Endothelial cell of umbilical vein (primary cell): Measurements from ENCODE around the gene OR2L3. TPM values are rescaled to one million over a fixed set of nuclear protein-coding genes. Genes with fewer than 3 reads are reported as not detected.

ENCODE experiments used
- BruUV-seq: library from RNA; stranded (reverse); fragments of 400-500 nt; replicated peaks from 2 replicates; lab custom pipeline; 2021; lab: Mats Ljungman, UMichigan
- CTCF ChIA-PET: fragments of 300-600, 350-600 bp; sonication (Branson Sonifier 250); formaldehyde crosslinking; loops from one replicate; lab custom pipeline; 2021; ENCODE audit warnings: antibody characterized with exemption, inconsistent platforms; lab: Charles Lee
- POLR2A ChIA-PET: fragments of 300-600, 350-600 bp; sonication (Branson Sonifier 250); formaldehyde crosslinking; loops from one replicate; lab custom pipeline; 2021; ENCODE audit warnings: antibody characterized with exemption, inconsistent platforms; lab: Charles Lee
- DNase-seq: peaks from one replicate; pipeline ENCODE4 v3.0.0-alpha.2; 2011; ENCODE audit warnings: low read depth, low spot score
- FAIRE-seq: peaks from 2 replicates; lab custom pipeline; 2011; peaks lifted over from hg19 to GRCh38; lab: Jason Lieb, UNC
- H2AFZ ChIP-seq: 2 replicates; pipeline ENCODE4 v1.6.0; 2012; ENCODE audit warnings: low read depth, low read length, control low read depth, inconsistent platforms
- H3K27ac ChIP-seq: 2 replicates; pipeline ENCODE4 v1.5.1; 2011; ENCODE audit warnings: low read depth, mild to moderate bottlenecking, control low read depth, low read length, moderate library complexity; ENCODE audit not compliant: insufficient read depth
- H3K27me3 ChIP-seq, 2 experiments: 2 replicates each; pipeline versions ENCODE4 v1.6.0 to v1.6.1; 2011; ENCODE audit warnings: low read length in 2 of 2, mixed read lengths in 1 of 2; ENCODE audit not compliant: control insufficient read depth in 2 of 2, insufficient read depth in 2 of 2
- H3K36me3 ChIP-seq, 2 experiments: 2 replicates in 1 of 2; 3 replicates in 1 of 2; pipeline ENCODE4 v1.5.1; 2011; ENCODE audit warnings: low read length in 2 of 2, mild to moderate bottlenecking in 1 of 2, moderate library complexity in 1 of 2; ENCODE audit not compliant: control insufficient read depth in 2 of 2, insufficient read depth in 2 of 2; ENCODE audit errors: extremely low read depth in 1 of 2
- H3K4me1 ChIP-seq: 3 replicates; pipeline ENCODE4 v1.5.1; 2011; ENCODE audit warnings: mild to moderate bottlenecking, low read length; ENCODE audit not compliant: control insufficient read depth, insufficient read depth; ENCODE audit errors: extremely low read depth
- H3K4me2 ChIP-seq: 2 replicates; pipeline ENCODE4 v1.6.1; 2011; ENCODE audit warnings: low read length, control low read depth, mixed read lengths; ENCODE audit not compliant: insufficient read depth
- H3K4me3 ChIP-seq, 3 experiments: fragments of 200-600 bp in 1 of 3; sonication (generic), shearing (Covaris generic) in 1 of 3; replicated peaks in 1 of 3; 2 replicates each; pipeline ENCODE4 v1.5.1; 2011 to 2016; ENCODE audit warnings: control low read depth in 3 of 3, low read length in 3 of 3, mild to moderate bottlenecking in 2 of 3, inconsistent platforms in 1 of 3, low read depth in 1 of 3, moderate library complexity in 1 of 3; ENCODE audit not compliant: insufficient read depth in 1 of 3
- H3K79me2 ChIP-seq: 2 replicates; pipeline ENCODE4 v1.6.0; 2012; ENCODE audit warnings: low read length, inconsistent platforms; ENCODE audit not compliant: control insufficient read depth, insufficient read depth
- H3K9ac ChIP-seq: replicated peaks from 2 replicates; pipeline ENCODE3; 2011; ENCODE audit warnings: low read length, control low read depth; ENCODE audit not compliant: insufficient read depth; ENCODE audit errors: extremely low read depth
- H3K9me1 ChIP-seq: replicated peaks from 3 replicates; pipeline ENCODE4 v1.6.0; 2011; ENCODE audit warnings: mild to moderate bottlenecking, low read length; ENCODE audit not compliant: control insufficient read depth, insufficient read depth; ENCODE audit errors: extremely low read depth
- H3K9me3 ChIP-seq: replicated peaks from 2 replicates; pipeline ENCODE4 v1.5.1; 2012; ENCODE audit warnings: low read length, inconsistent platforms; ENCODE audit not compliant: control insufficient read depth, insufficient read depth
- H4K20me1 ChIP-seq: replicated peaks from 2 replicates; pipeline ENCODE3; 2011; ENCODE audit warnings: mild to moderate bottlenecking, low read length; ENCODE audit not compliant: control insufficient read depth, insufficient read depth; ENCODE audit errors: extremely low read depth
- EZH2 ChIP-seq: IDR thresholded peaks from 2 replicates; pipeline ENCODE4 v1.6.1; 2012; ENCODE audit warnings: borderline replicate concordance, low read depth, mild to moderate bottlenecking, moderate library complexity, low read length, inconsistent platforms; ENCODE audit not compliant: severe bottlenecking
- FOS ChIP-seq: IDR thresholded peaks from 2 replicates; pipeline ENCODE4 v1.6.1; 2011; ENCODE audit warnings: mild to moderate bottlenecking, low read length, moderate library complexity, borderline replicate concordance; ENCODE audit not compliant: insufficient read depth
- GATA2 ChIP-seq: IDR thresholded peaks from 2 replicates; pipeline ENCODE4 v1.7.0; 2011; ENCODE audit warnings: low read depth, mild to moderate bottlenecking, moderate library complexity, mixed read lengths, low read length; ENCODE audit not compliant: insufficient read length, insufficient read depth
- JUN ChIP-seq: IDR thresholded peaks from 2 replicates; pipeline ENCODE4 v1.6.1; 2011; ENCODE audit warnings: borderline replicate concordance, low read depth; ENCODE audit not compliant: insufficient read length, insufficient read depth
- MYC ChIP-seq: IDR thresholded peaks from one replicate; pipeline ENCODE4 v1.6.1; 2011; ENCODE audit warnings: mild to moderate bottlenecking, low read depth, low read length
- POLR2A ChIP-seq: IDR thresholded peaks from 2 replicates; pipeline ENCODE4 v1.6.1; 2012; ENCODE audit warnings: low read depth, mild to moderate bottlenecking, control low read depth, low read length
- POLR2AphosphoS5 ChIP-seq: IDR thresholded peaks from 2 replicates; pipeline ENCODE4 v1.6.1; 2012; ENCODE audit warnings: low read depth, mild to moderate bottlenecking, control low read depth, low read length, moderate library complexity; ENCODE audit not compliant: insufficient read depth
- dilution Hi-C: fragments of 300-500 bp; cut with MboI; formaldehyde crosslinking; loops from one replicate; pipeline ENCODE4 v1.15.0; 2019; ENCODE audit warnings: low sequenced_read_pairs; ENCODE audit not compliant: extremely low pct_ligation_motif_present
- intact Hi-C: fragments of 100-400 bp; cut with micrococcal nuclease; formaldehyde crosslinking; loops from one replicate; pipeline ENCODE4 v1.10.0; 2022
- polyA plus RNA-seq, 4 experiments: library from polyadenylated mRNA; depleted of rRNA in 3 of 4; stranded (reverse) in 3 of 4; unstranded in 1 of 4; fragments of >200 nt; gene quantifications; 2 replicates each; pipeline versions ENCODE4 v1.2.1 to v1.2.3, GENCODE V29; 2011 to 2012; ENCODE audit warnings: missing spikeins in 1 of 4
- small RNA-seq: library from RNA; depleted of rRNA; stranded (forward); fragments of <200 nt; gene quantifications from one replicate; pipeline ENCODE3, GENCODE V24; 2012; ENCODE audit warnings: low replicate concordance, low read depth; ENCODE audit not compliant: insufficient read depth, insufficient read length
- total RNA-seq: library from RNA; stranded (reverse); gene quantifications from 2 replicates; pipeline ENCODE4 v1.2.3, GENCODE V29; 2021
- TF ChIP-seq, protein P1 (sequence below): IDR thresholded peaks from 2 replicates; pipeline ENCODE4 v1.6.1; 2011; ENCODE audit not compliant: insufficient read depth, insufficient read length
- TF ChIP-seq, protein P2 (sequence below), 2 donors: IDR thresholded peaks; 1 replicate in 1 of 2; 2 replicates in 1 of 2; pipeline ENCODE4 v1.5.1; 2011; ENCODE audit warnings: low read length in 2 of 2, mild to moderate bottlenecking in 2 of 2, moderate library complexity in 2 of 2, control low read depth in 1 of 2, inconsistent platforms in 1 of 2, low read depth in 1 of 2; ENCODE audit not compliant: insufficient read depth in 1 of 2; ENCODE audit errors: extremely low read depth in 1 of 2

The OR2L3 gene
- total and polyA plus RNA-seq, 2 donors (not counting 3 experiments of a cell fraction or from before 2014, with no cell fraction given) = not detected

DNA sequence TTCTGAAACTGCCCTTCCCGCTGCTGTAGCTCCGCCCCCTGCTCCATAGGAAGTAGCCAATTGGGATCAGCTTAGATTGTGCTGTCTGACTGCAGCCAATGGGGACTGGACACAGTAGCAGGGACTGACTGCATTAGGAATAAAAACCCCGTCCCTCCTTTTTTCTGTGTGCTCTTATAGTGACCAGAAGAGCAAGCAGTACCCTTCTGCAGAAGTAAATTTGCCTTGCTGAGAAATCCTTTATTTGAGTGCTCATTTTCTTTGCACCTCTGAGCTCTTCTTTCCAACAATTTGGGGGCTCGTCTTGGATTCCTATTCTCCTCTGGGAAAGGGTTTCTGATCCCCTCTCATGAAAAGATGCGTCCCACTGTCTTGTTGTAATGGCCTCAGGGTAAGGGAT lies 64.5 kb downstream of the OR2L3 start:
- ChIA-PET CTCF (no interaction called here), POLR2A (no interaction called here)
- H3K9ac ChIP-seq = no peak overlapping the region
- dilution Hi-C loops = no loop called here
- no peaks in the 10 kb centered on the region for H3K27me3 ChIP-seq
- peaks cover 3% of the 10 kb centered on the region for H3K9me3 ChIP-seq
- intact Hi-C loops = no loop called here
- no TSS peak for BruUV-seq
- no peak for DNase-seq
- no peak overlapping the region for H3K4me3 ChIP-seq
- H3K79me2 ChIP-seq = no peaks in the 10 kb centered on the region
- H3K36me3 ChIP-seq = no peaks in the 10 kb centered on the region
- TF ChIP-seq, protein P1, sequence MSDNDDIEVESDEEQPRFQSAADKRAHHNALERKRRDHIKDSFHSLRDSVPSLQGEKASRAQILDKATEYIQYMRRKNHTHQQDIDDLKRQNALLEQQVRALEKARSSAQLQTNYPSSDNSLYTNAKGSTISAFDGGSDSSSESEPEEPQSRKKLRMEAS = no peak
- TF ChIP-seq EZH2 = no peak
- TF ChIP-seq FOS = no peak
- TF ChIP-seq, protein P2, sequence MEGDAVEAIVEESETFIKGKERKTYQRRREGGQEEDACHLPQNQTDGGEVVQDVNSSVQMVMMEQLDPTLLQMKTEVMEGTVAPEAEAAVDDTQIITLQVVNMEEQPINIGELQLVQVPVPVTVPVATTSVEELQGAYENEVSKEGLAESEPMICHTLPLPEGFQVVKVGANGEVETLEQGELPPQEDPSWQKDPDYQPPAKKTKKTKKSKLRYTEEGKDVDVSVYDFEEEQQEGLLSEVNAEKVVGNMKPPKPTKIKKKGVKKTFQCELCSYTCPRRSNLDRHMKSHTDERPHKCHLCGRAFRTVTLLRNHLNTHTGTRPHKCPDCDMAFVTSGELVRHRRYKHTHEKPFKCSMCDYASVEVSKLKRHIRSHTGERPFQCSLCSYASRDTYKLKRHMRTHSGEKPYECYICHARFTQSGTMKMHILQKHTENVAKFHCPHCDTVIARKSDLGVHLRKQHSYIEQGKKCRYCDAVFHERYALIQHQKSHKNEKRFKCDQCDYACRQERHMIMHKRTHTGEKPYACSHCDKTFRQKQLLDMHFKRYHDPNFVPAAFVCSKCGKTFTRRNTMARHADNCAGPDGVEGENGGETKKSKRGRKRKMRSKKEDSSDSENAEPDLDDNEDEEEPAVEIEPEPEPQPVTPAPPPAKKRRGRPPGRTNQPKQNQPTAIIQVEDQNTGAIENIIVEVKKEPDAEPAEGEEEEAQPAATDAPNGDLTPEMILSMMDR (IDR thresholded peaks at IDR 0.05; ENCODE audit: extremely low read depth in 1 of 2, insufficient read depth in 1 of 2, low read depth in 1 of 2, low read length in 2 of 2) = no peak
- no peak for TF ChIP-seq POLR2AphosphoS5
- TF ChIP-seq POLR2A = no peak
- TF ChIP-seq GATA2 = no peak
- no peak for TF ChIP-seq JUN
- no peak for TF ChIP-seq MYC
- no peaks in the 10 kb centered on the region for H4K20me1 ChIP-seq
- FAIRE-seq = no peak
- no peak overlapping the region for H3K27ac ChIP-seq
- no peak overlapping the region for H3K4me2 ChIP-seq
- H2AFZ ChIP-seq = no peak overlapping the region
- H3K4me1 ChIP-seq = no peaks in the 10 kb centered on the region
- H3K9me1 ChIP-seq = no peaks in the 10 kb centered on the region

Small RNA genes lying within 50 kb of the gene (small RNA-seq; reads per million reads assigned to genes)
- not detected for gene RF00019

Other genes starting within 250 kb of the OR2L3 start
- not detected in 2 replicates for gene OR14A16, start 222.7 kb upstream of the OR2L3 start, total RNA-seq
- gene OR14A16, start 222.7 kb upstream of the OR2L3 start, polyA plus RNA-seq = not detected in 2 replicates
- not detected in 2 replicates for gene OR11L1, start 204.9 kb upstream of the OR2L3 start, total RNA-seq
- not detected in 2 replicates for gene OR11L1, start 204.9 kb upstream of the OR2L3 start, polyA plus RNA-seq
- gene TRIM58, start 189.6 kb upstream of the OR2L3 start, total RNA-seq = not detected in 2 replicates
- not detected in 2 replicates for gene TRIM58, start 189.6 kb upstream of the OR2L3 start, polyA plus RNA-seq
- gene OR2W3, start 151.2 kb upstream of the OR2L3 start, total RNA-seq = not detected in 2 replicates
- not detected in 2 replicates for gene OR2W3, start 151.2 kb upstream of the OR2L3 start, polyA plus RNA-seq
- not detected in 2 replicates for gene OR2T8, start 126.6 kb upstream of the OR2L3 start, total RNA-seq
- not detected in 2 replicates for gene OR2T8, start 126.6 kb upstream of the OR2L3 start, polyA plus RNA-seq
- gene OR2AJ1, start 121.9 kb upstream of the OR2L3 start, total RNA-seq = not detected in 2 replicates
- not detected in 2 replicates for gene OR2AJ1, start 121.9 kb upstream of the OR2L3 start, polyA plus RNA-seq
- not detected in 2 replicates for gene OR2L8, start 98.0 kb upstream of the OR2L3 start, total RNA-seq
- not detected in 2 replicates for gene OR2L8, start 98.0 kb upstream of the OR2L3 start, polyA plus RNA-seq
- gene OR2AK2, start 81.6 kb upstream of the OR2L3 start, total RNA-seq = not detected in 2 replicates
- 0.08 TPM in 1 of 2 replicates, not detected in the other for gene OR2AK2, start 81.6 kb upstream of the OR2L3 start, polyA plus RNA-seq
- gene OR2L5, start 33.2 kb upstream of the OR2L3 start, total RNA-seq = not detected in 2 replicates
- not detected in 2 replicates for gene OR2L5, start 33.2 kb upstream of the OR2L3 start, polyA plus RNA-seq
- 0.07 TPM in 1 of 2 replicates, not detected in the other for gene OR2L2, start 16.8 kb upstream of the OR2L3 start, total RNA-seq
- not detected in 2 replicates for gene OR2L2, start 16.8 kb upstream of the OR2L3 start, polyA plus RNA-seq
- gene OR2L13, start 48.3 kb downstream of the OR2L3 start, total RNA-seq = not detected in 2 replicates
- not detected in 2 replicates for gene OR2L13, start 48.3 kb downstream of the OR2L3 start, polyA plus RNA-seq
- gene OR2M5, start 98.3 kb downstream of the OR2L3 start, total RNA-seq = not detected in 2 replicates
- gene OR2M5, start 98.3 kb downstream of the OR2L3 start, polyA plus RNA-seq = not detected in 2 replicates
- not detected in 2 replicates for gene OR2M2, start 128.0 kb downstream of the OR2L3 start, total RNA-seq
- not detected in 2 replicates for gene OR2M2, start 128.0 kb downstream of the OR2L3 start, polyA plus RNA-seq
- gene OR2M3, start 150.4 kb downstream of the OR2L3 start, total RNA-seq = not detected in 2 replicates
- gene OR2M3, start 150.4 kb downstream of the OR2L3 start, polyA plus RNA-seq = not detected in 2 replicates
- gene OR2M4, start 184.6 kb downstream of the OR2L3 start, total RNA-seq = not detected in 2 replicates
- not detected in 2 replicates for gene OR2M4, start 184.6 kb downstream of the OR2L3 start, polyA plus RNA-seq
- gene OR2T33, start 231.1 kb downstream of the OR2L3 start, total RNA-seq = not detected in 2 replicates
- not detected in 2 replicates for gene OR2T33, start 231.1 kb downstream of the OR2L3 start, polyA plus RNA-seq